ENCODE results near the gene TEDC2.

DNA sequence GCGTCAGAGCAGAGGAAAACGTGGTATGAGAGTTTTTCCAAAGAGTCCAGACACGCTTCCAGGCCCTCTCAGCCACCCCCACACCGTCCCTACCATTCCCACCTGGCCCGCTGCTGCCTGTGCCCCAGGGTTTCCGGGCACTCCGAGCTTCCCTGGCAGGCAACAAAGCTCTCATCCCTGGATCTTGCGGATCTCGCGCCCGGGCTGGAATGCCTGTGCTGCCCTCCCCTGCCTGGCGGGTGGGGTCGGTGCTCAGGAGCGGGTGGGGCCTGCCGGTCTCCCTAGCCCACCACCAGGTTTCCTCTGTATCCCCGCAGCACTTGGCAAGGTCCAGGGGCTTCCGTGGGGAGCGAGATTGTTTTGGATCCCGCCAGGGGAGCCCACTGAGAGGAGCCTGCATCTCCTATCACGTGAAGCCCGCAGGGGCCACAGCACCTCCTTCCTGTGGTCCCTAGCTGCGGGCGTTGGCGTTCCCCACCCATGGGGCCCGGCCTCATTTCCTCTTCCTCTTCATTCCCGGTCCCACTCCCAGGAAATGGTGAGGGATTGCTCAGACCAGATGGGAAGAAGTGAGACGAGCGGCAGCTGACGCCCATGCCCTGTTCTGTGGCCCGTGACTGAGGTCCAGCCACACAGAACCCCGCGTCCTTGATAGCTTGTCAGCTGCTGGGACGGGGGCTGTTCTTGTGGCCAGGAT is 26.1 kb downstream of the TEDC2 start:
- TF ChIP-seq, protein P1, sequence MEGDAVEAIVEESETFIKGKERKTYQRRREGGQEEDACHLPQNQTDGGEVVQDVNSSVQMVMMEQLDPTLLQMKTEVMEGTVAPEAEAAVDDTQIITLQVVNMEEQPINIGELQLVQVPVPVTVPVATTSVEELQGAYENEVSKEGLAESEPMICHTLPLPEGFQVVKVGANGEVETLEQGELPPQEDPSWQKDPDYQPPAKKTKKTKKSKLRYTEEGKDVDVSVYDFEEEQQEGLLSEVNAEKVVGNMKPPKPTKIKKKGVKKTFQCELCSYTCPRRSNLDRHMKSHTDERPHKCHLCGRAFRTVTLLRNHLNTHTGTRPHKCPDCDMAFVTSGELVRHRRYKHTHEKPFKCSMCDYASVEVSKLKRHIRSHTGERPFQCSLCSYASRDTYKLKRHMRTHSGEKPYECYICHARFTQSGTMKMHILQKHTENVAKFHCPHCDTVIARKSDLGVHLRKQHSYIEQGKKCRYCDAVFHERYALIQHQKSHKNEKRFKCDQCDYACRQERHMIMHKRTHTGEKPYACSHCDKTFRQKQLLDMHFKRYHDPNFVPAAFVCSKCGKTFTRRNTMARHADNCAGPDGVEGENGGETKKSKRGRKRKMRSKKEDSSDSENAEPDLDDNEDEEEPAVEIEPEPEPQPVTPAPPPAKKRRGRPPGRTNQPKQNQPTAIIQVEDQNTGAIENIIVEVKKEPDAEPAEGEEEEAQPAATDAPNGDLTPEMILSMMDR (IDR thresholded peaks at IDR 0.05): no peak
- TF ChIP-seq POLR2A (IDR thresholded peaks at IDR 0.05) (no peak), POLR2AphosphoS5 (IDR thresholded peaks at IDR 0.05) (no peak), EP300 (IDR thresholded peaks at IDR 0.05; ENCODE audit: low read depth) (no peak)

Data from transverse colon (tissue), 4 donors.